H1 (cell line): ENCODE results near the gene ZNF773. TPM values are rescaled to one million over a fixed set of nuclear protein-coding genes. Genes with fewer than 3 reads are reported as not detected.

ENCODE experiments used
- EP300 ChIP-seq, 2 experiments: IDR thresholded peaks; 1 replicate in 1 of 2; 2 replicates in 1 of 2; pipeline ENCODE4 v1.6.1; 2011 to 2012; ENCODE audit warnings: low read depth in 2 of 2, low read length in 2 of 2, mild to moderate bottlenecking in 2 of 2, borderline replicate concordance in 1 of 2, inconsistent platforms in 1 of 2, moderate library complexity in 1 of 2
- EZH2 ChIP-seq: fragments of 200-600 bp; sonication (generic); IDR thresholded peaks from 2 replicates; pipeline ENCODE4 v1.7.1; 2012; ENCODE audit warnings: low read depth, mild to moderate bottlenecking, moderate library complexity, low read length, inconsistent platforms; ENCODE audit not compliant: severe bottlenecking
- polyA plus RNA-seq, 7 experiments: library from polyadenylated mRNA; depleted of rRNA in 3 of 7; stranded (reverse) in 5 of 7; unstranded in 2 of 7; fragments of >200 nt in 5 of 7; fragments of 200-250 nt in 2 of 7; gene quantifications; 1 replicate in 5 of 7; 2 replicates in 1 of 7; 4 replicates in 1 of 7; pipeline versions ENCODE4 v1.2.1 to v1.2.3, GENCODE V29; 2011 to 2013; ENCODE audit warnings: missing spikeins in 2 of 7, mixed read lengths in 2 of 7
- total RNA-seq: library from RNA; stranded (reverse); fragmentation: NEBNext Ultra II Directional; extraction: Animal tissue kit (Norgen Biotek cat#: 25700); gene quantifications from 2 replicates; pipeline ENCODE4 v1.2.1, GENCODE V29; 2021

Gene ZNF773
- total and polyA plus RNA-seq, 2 of the 8 experiments (the other 6 are each of a cell fraction or from before 2014, with no cell fraction given) = 4.2 to 8.3 TPM

GRCh38 chr19:57473646-57474045, 26.1 kb upstream of the ZNF773 start (continued):
- TF ChIP-seq EP300 (IDR thresholded peaks at IDR 0.05; ENCODE audit: borderline replicate concordance in 1 of 2, low read depth in 2 of 2, low read length in 2 of 2) (no peak), EZH2 (no peak)
